ENCODE measurements around the gene RIMBP2.

RIMBP2 gene

DNA sequence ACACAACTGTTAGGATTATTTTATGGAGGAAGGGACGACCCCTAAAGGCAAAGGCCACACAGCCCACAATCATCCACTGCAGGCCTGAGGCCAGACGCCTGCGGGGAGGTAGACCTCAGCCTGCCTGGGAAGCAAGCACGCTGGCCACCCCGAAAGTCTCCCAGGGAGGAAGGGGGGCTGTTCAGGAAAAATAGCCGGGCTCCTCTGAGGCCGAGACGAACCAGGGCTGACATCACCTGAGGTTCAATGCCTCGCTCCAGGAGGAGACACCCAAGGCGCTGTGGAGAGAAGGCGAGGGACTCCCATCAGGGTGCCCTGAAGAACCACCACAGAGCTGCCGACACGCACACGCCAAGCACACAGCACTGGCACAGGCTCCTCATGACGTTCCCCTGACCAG, 251.1 kb downstream of the RIMBP2 start:
- TF ChIP-seq, protein P1, sequence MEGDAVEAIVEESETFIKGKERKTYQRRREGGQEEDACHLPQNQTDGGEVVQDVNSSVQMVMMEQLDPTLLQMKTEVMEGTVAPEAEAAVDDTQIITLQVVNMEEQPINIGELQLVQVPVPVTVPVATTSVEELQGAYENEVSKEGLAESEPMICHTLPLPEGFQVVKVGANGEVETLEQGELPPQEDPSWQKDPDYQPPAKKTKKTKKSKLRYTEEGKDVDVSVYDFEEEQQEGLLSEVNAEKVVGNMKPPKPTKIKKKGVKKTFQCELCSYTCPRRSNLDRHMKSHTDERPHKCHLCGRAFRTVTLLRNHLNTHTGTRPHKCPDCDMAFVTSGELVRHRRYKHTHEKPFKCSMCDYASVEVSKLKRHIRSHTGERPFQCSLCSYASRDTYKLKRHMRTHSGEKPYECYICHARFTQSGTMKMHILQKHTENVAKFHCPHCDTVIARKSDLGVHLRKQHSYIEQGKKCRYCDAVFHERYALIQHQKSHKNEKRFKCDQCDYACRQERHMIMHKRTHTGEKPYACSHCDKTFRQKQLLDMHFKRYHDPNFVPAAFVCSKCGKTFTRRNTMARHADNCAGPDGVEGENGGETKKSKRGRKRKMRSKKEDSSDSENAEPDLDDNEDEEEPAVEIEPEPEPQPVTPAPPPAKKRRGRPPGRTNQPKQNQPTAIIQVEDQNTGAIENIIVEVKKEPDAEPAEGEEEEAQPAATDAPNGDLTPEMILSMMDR (IDR thresholded peaks at IDR 0.05; ENCODE audit: insufficient read depth, low read depth, low read length, missing control alignments) = no peak
- DNase-seq (ENCODE audit: low read depth) = no peak
- no peak overlapping the region for H3K4me3 ChIP-seq (ENCODE audit: low read length)

DNA sequence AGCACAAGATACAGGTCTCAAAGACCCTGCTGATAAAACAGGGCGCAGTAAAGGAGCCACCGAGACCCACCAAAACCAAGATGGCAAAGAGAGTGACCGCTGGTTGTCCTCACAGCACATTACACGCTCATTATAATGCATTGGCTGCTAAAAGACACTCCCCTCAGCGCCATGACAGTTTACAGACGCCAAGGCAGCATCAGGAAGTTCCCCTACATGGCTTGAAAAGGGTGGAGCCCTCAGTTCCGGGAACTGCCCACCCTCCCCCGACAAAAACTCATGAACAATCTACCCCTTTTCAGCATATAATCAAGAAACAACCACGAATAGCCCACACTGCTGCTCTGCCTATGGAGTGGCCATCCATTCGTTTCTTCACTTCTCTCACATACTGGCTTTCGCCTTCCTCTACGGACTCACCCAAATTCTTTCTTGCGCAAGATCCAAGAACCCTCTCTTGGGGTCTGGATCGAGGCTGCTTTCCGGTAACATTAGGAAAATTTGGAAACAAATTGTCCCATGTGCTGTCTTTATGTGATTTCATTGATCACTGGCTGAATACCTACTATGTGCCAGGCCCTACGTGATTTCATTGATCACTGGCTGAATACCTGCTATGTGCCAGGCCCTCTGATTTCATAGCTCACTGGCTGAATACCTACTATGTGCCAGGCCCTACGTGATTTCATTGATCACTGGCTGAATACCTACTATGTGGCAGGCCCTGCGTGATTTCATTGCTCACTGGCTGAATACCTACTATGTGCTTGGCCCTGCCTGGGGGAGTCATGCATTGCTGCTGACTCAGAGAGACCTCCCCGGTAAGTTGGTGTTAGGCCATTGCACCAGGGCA, 252.1 kb downstream of the RIMBP2 start:
- TF ChIP-seq, protein P1 (IDR thresholded peaks at IDR 0.05; ENCODE audit: insufficient read depth, low read depth, low read length, missing control alignments) = no peak
- no peak for DNase-seq (ENCODE audit: low read depth)
- H3K4me3 ChIP-seq (ENCODE audit: low read length) = no peak overlapping the region

DNA sequence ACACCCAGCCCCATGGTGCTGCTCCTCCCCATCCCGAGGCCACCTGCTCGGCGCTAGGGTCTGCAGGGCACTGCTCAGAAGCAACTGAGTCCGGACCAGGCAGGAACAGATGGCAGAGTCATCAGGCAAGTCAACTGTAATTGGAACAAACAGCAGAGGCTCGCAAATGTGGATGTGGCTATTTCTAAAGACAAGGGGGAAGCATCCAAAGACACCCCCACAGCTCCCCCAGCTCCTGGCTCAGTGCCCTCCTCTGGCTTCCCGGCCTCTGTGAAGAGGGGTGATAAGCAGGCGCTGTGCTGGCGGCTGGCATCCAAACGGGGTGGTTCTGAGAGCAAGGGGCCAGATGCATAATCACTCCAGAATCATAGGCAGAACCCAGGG, 252.8 kb downstream of the RIMBP2 start:
- TF ChIP-seq, protein P1 (IDR thresholded peaks at IDR 0.05; ENCODE audit: insufficient read depth, low read depth, low read length, missing control alignments) = no peak
- DNase-seq (ENCODE audit: low read depth) = no peak
- H3K4me3 ChIP-seq (ENCODE audit: low read length) = no peak overlapping the region

DNA sequence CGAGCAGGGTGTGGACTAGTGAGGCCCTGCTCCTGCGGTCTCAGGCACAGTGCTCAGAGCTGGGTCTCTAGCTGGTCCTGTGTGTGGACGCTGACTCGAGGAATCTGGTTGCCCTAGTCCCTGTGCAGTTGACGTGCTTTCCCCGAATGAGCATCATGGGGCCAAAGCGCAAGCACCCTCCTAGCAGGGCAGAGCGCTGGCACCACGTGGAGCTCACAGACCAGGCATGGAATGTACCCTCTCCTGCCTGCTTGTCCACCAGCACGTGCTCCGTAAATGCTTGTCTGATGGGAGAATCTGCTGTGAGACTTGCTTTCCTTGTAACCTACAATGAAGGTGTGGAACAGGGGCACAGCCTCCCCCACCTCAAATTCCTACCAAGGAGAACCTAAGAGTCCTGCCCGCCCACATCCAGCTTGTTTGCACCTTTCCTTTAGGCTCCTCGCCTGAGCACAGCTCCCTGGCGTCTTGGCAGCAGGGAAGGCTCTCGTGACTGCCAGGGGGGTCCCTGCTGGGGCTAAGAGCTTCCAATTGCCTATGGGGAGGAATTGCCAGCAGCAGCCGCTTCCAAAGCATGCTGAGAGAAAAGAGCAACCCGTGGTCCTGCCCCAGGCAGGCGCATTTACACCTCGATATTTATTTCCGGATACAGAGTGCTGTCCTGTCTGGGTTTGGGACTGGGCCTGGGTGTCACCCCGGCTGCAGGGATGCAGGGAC, 253.4 kb downstream of the RIMBP2 start:
- TF ChIP-seq, protein P1 (IDR thresholded peaks at IDR 0.05; ENCODE audit: insufficient read depth, low read depth, low read length, missing control alignments) = no peak
- no peak for DNase-seq (ENCODE audit: low read depth)
- no peak overlapping the region for H3K4me3 ChIP-seq (ENCODE audit: low read length)

DNA sequence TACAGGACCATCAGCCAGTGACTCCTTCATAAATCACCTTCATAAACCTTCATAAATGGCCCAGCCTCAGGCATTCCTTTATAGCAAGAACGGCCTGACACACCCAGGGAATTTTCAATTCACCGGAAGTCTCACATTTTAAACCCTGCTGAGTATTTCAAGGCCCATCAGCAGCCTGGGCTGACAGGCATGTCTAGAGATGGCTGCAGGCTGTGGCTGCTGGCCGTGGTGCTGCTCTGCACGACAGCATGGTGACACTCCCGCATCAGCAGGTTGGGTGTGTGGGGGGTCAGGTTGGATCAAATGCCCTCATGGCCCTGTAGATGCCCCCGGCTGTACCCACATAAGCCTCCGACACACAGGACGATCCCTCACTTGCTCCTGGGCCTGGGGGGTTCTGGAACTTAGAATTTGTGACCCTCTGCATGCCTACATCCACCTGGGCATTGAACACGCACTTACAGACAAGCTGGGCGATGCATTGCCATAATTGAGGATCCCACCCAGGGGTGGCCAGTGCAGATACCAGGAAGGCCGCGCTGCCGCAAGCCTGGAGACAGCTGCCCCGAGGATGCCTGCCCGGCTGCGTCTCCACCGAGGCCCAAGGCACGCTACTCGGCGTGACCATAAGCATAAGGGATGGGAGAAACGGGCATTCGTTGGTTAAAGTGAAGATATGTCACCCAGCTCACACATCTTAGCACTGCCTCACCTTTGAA, 254.1 kb downstream of the RIMBP2 start:
- no peak overlapping the region for H3K4me3 ChIP-seq (ENCODE audit: low read length)
- TF ChIP-seq, protein P1 (IDR thresholded peaks at IDR 0.05; ENCODE audit: insufficient read depth, low read depth, low read length, missing control alignments) = no peak
- no peak for DNase-seq (ENCODE audit: low read depth)

DNA sequence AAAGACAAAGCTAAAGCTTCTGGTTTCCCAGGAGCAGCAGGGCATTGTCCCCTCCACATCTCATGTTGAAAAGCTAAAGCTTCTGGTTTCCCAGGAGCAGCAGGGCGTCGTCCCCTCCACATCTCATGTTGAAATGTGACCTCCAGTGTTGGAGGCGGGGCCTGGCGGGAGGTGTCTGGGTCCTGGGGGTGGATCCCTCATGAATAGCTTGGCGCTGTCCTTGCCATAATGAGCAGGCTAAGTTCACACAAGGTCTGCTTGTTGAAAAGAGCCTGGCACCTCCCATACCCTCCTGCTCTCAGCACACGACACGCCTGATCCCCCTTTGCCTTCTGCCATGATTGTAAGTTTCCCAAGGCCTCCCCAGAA, 254.7 kb downstream of the RIMBP2 start:
- no peak overlapping the region for H3K4me3 ChIP-seq (ENCODE audit: low read length)
- TF ChIP-seq, protein P1 (IDR thresholded peaks at IDR 0.05; ENCODE audit: insufficient read depth, low read depth, low read length, missing control alignments) = no peak
- DNase-seq (ENCODE audit: low read depth) = no peak

Measured in epithelial cell of esophagus (primary cell).